Tibial artery (tissue), 4 donors: ENCODE measurements around the gene TRIM54.

ENCODE experiments used
- DNase-seq, 2 donors: peaks; one replicate each; pipeline ENCODE4 v3.0.0-alpha.2; 2019
- H3K27ac ChIP-seq, 2 donors: fragments of 200-600 bp; sonication (generic) in 1 of 2; 1 replicate in 1 of 2; 2 replicates in 1 of 2; pipeline ENCODE4 v1.5.1; 2018 to 2019; ENCODE audit warnings: mild to moderate bottlenecking in 1 of 2
- H3K27me3 ChIP-seq, 2 donors: fragments of 200-600 bp; sonication (generic) in 1 of 2; one replicate each; pipeline versions ENCODE4 v1.5.1 to v1.6.0; 2016 to 2019
- H3K36me3 ChIP-seq, 3 donors: fragments of 200-600 bp; sonication (generic) in 2 of 3; one replicate each; pipeline ENCODE4 v1.5.1; 2016 to 2019; ENCODE audit warnings: mild to moderate bottlenecking in 2 of 3
- H3K4me1 ChIP-seq, 4 donors: fragments of 200-600 bp; sonication (generic) in 2 of 4; 1 replicate in 3 of 4; 2 replicates in 1 of 4; pipeline ENCODE4 v1.5.1; 2016 to 2019
- H3K4me3 ChIP-seq, 2 donors: fragments of 200-600 bp; sonication (generic) in 1 of 2; 1 replicate in 1 of 2; 2 replicates in 1 of 2; pipeline ENCODE4 v1.5.1; 2018 to 2019; ENCODE audit warnings: mild to moderate bottlenecking in 2 of 2
- H3K9me3 ChIP-seq, 3 donors: fragments of 200-600 bp; sonication (generic) in 1 of 3; one replicate each; pipeline ENCODE4 v1.5.1; 2016 to 2019
- intact Hi-C: fragments of 100-400 bp; cut with DNase I; formaldehyde crosslinking; loops from one replicate; pipeline ENCODE4 v1.15.0; 2023; ENCODE audit warnings: low total_unique reads
- TF ChIP-seq, protein P1 (sequence below), 2 experiments: fragments of 200-600 bp in 1 of 2; fragments of 450-650 bp in 1 of 2; IDR thresholded peaks; one replicate each; pipeline ENCODE4 v1.5.1; 2017 to 2019; ENCODE audit warnings: antibody characterized with exemption in 2 of 2, mild to moderate bottlenecking in 1 of 2, moderate library complexity in 1 of 2

Gene TRIM54

DNA sequence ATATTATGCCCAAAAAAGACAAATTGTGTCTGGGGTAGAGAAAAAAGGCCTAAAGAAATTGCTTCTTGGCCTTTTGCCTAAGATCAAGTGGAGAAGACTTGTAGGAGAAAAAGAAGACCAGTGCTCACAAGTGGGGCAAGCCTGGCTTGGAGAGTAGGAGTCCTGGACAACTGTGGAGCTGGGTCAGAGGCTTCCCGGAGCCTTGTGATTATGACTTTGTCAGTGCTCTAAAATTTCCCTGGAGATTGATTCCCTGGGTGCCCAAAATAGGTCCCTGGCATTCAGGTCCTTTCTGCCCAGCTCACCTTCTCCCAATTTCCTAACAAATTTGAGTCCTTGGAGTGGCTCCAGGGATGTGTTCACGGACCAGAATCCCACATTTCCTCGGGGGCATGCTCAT lies 787 bp upstream of the TRIM54 start:
- Histone ChIP-seq H3K27ac (no peak overlapping the region), H3K9me3 (no peaks in the 10 kb centered on the region), H3K27me3 (peaks cover 0 to 38% of the 10 kb centered on the region in 2 donors), H3K4me3 (no peak overlapping the region), H3K36me3 (no peaks in the 10 kb centered on the region), H3K4me1 (peaks cover 0 to 2% (median 0%) of the 10 kb centered on the region in 4 donors)
- TF ChIP-seq, protein P1, sequence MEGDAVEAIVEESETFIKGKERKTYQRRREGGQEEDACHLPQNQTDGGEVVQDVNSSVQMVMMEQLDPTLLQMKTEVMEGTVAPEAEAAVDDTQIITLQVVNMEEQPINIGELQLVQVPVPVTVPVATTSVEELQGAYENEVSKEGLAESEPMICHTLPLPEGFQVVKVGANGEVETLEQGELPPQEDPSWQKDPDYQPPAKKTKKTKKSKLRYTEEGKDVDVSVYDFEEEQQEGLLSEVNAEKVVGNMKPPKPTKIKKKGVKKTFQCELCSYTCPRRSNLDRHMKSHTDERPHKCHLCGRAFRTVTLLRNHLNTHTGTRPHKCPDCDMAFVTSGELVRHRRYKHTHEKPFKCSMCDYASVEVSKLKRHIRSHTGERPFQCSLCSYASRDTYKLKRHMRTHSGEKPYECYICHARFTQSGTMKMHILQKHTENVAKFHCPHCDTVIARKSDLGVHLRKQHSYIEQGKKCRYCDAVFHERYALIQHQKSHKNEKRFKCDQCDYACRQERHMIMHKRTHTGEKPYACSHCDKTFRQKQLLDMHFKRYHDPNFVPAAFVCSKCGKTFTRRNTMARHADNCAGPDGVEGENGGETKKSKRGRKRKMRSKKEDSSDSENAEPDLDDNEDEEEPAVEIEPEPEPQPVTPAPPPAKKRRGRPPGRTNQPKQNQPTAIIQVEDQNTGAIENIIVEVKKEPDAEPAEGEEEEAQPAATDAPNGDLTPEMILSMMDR (IDR thresholded peaks at IDR 0.05): no peak
- DNase-seq: no peak
- intact Hi-C loops: loop anchor here (2.0 to 10.0 kb wide), 2 partner anchors 183 to 327 kb away; no protein-coding TSS in a partner anchor

DNA sequence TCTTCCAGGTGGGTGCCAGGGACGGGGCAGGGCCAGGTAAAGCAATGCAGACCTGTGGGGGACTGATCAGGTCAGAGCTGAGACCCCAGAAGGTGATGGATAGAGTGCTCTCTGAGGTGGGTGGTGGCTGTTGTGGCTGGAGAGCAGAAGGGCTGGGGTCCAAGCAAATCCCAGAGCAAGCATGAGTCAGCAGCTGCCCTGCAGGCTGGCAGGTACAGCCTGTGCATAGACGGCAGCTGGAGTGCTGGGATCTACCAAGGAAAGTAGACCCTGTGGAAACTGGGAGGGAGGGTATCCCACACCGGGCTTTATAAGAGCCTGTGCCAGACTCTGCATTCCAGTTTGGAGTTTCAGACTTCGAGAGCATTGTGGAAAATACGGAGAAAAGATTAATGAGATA lies 663 bp downstream of the TRIM54 start:
- TF ChIP-seq, protein P1 (IDR thresholded peaks at IDR 0.05): no peak
- H3K27ac ChIP-seq: no peak overlapping the region
- H3K9me3 ChIP-seq: no peaks in the 10 kb centered on the region
- intact Hi-C loops: loop anchor here (10.0 kb wide), 1 partner anchor 328 kb away; no protein-coding TSS in a partner anchor
- no peak overlapping the region for H3K4me3 ChIP-seq
- no peaks in the 10 kb centered on the region for H3K36me3 ChIP-seq
- H3K4me1 ChIP-seq: peaks cover 0 to 2% (median 0%) of the 10 kb centered on the region in 4 donors
- DNase-seq: no peak
- peaks cover 0 to 32% of the 10 kb centered on the region in 2 donors for H3K27me3 ChIP-seq

DNA sequence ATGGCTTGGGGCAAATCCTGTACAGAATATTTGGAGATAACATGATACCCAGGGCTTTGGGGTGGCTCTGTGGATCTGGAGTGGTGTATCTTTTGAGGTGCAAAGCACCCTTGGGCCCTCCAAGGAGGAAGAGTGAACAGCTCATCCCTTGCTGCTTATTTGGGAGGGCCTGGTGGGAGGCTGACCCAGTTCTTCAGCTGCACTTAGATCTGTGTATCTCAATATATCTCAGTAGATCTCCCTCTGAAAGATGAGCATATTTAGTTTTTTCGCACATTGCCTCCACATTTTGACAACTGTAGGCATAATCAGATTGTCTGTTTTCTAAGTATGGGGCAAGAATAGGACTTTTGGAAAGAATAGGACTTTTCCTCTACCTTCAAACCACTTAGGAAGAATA lies 2.8 kb downstream of the TRIM54 start:
- H3K27ac ChIP-seq: no peak overlapping the region
- peaks cover 0 to 33% of the 10 kb centered on the region in 2 donors for H3K27me3 ChIP-seq
- peaks cover 0 to 2% (median 0%) of the 10 kb centered on the region in 4 donors for H3K4me1 ChIP-seq
- no peaks in the 10 kb centered on the region for H3K9me3 ChIP-seq
- H3K36me3 ChIP-seq: no peaks in the 10 kb centered on the region
- H3K4me3 ChIP-seq: no peak overlapping the region
- TF ChIP-seq, protein P1 (IDR thresholded peaks at IDR 0.05): no peak
- DNase-seq: no peak
- intact Hi-C loops: loop anchor here (10.0 kb wide), 1 partner anchor 330 kb away; no protein-coding TSS in a partner anchor

DNA sequence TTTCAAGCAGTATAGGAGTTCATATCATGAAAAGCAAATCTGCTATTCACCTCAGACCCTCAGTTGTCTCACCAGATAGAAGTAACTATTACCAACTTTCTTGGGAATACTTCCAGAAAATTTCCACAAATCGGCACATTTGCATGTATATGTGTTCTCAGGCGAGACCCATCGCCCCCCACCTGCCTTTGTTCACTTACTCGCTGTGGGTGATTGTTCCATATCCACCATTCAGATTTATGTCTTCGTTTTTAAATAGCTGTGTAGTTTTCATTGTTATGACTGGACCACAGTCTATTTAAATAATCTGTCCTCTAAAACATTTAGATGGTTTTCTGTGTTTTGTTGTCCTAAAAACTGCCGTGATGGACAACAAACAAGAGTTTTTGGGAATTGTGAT lies 3.3 kb downstream of the TRIM54 start:
- no peak for DNase-seq
- Histone ChIP-seq H3K4me1 (no peaks in the 10 kb centered on the region), H3K36me3 (no peaks in the 10 kb centered on the region), H3K27me3 (peaks cover 0 to 32% of the 10 kb centered on the region in 2 donors), H3K9me3 (no peaks in the 10 kb centered on the region), H3K27ac (no peak overlapping the region), H3K4me3 (no peak overlapping the region)
- TF ChIP-seq, protein P1 (IDR thresholded peaks at IDR 0.05): no peak
- intact Hi-C loops: loop anchor here (10.0 kb wide), 1 partner anchor 331 kb away; no protein-coding TSS in a partner anchor

DNA sequence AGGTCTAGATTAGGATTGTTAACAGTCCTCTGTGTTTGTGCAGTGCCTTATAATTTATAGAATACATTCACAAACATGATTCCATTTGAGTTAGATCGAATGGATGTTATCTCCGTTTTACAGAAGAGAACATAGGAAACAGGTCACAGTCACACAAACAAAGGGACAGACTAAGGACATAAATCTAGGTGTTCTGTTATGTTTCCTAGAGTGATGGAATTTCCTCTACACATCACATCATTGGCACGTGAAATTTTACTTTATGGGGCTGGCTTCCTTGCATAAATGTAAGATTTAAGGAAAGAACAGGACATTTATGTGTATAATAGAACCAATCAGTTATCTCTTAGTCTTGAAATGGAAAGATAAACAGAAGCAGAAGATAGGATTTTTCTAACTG lies 6.4 kb downstream of the TRIM54 start:
- intact Hi-C loops: loop anchor here (10.0 kb wide), 1 partner anchor 334 kb away; no protein-coding TSS in a partner anchor

More for the DNA sequence above, 6.4 kb downstream of the TRIM54 start:
- H3K27me3 ChIP-seq: peaks cover 0 to 29% of the 10 kb centered on the region in 2 donors
- H3K27ac ChIP-seq: no peak overlapping the region
- no peak for DNase-seq
- no peaks in the 10 kb centered on the region for H3K9me3 ChIP-seq
- H3K36me3 ChIP-seq: no peaks in the 10 kb centered on the region
- H3K4me1 ChIP-seq: no peaks in the 10 kb centered on the region
- TF ChIP-seq, protein P1 (IDR thresholded peaks at IDR 0.05): no peak
- no peak overlapping the region for H3K4me3 ChIP-seq
